Effector CD8-positive, alpha-beta T cell (primary cell): ENCODE measurements around the gene DIAPH3.

Experiments used
- DNase-seq: peaks from one replicate; lab custom pipeline; 2025; lab: John Stamatoyannopoulos, UW

DIAPH3 gene

GRCh38 chr13:60158321-60158801 is 5.4 kb downstream of the DIAPH3 start:
- DNase-seq: no peak

- no peak for DNase-seq
Measured at GRCh38 chr13:60155978-60156377, 7.8 kb downstream of the DIAPH3 start.

GRCh38 chr13:60152904-60153303 is 10.8 kb downstream of the DIAPH3 start:
- no peak for DNase-seq

- no peak for DNase-seq
Measured at GRCh38 chr13:60152114-60152513, 11.6 kb downstream of the DIAPH3 start.

- no peak for DNase-seq
Measured at GRCh38 chr13:60150538-60150937, 13.2 kb downstream of the DIAPH3 start.

GRCh38 chr13:60148918-60149317 is 14.8 kb downstream of the DIAPH3 start:
- DNase-seq: no peak

GRCh38 chr13:60147361-60147760 is 16.4 kb downstream of the DIAPH3 start:
- DNase-seq: no peak

GRCh38 chr13:60146471-60146870 is 17.3 kb downstream of the DIAPH3 start:
- no peak for DNase-seq

- DNase-seq: no peak
Measured at GRCh38 chr13:60143775-60144174, 20.0 kb downstream of the DIAPH3 start.

GRCh38 chr13:60139272-60139671 is 24.5 kb downstream of the DIAPH3 start:
- no peak for DNase-seq

GRCh38 chr13:60138674-60139073 is 25.1 kb downstream of the DIAPH3 start:
- no peak for DNase-seq

- DNase-seq: no peak
Measured at GRCh38 chr13:60137911-60138560, 25.7 kb downstream of the DIAPH3 start.

GRCh38 chr13:60135344-60135743 is 28.4 kb downstream of the DIAPH3 start:
- no peak for DNase-seq

- no peak for DNase-seq
Measured at GRCh38 chr13:60134376-60134775, 29.4 kb downstream of the DIAPH3 start.

- no peak for DNase-seq
Measured at GRCh38 chr13:60121337-60121687, 42.4 kb downstream of the DIAPH3 start.

GRCh38 chr13:60120617-60121336 is 43.0 kb downstream of the DIAPH3 start:
- DNase-seq: no peak

- no peak for DNase-seq
Measured at GRCh38 chr13:60118696-60119400, 44.9 kb downstream of the DIAPH3 start.

GRCh38 chr13:60114499-60115028 is 49.2 kb downstream of the DIAPH3 start:
- no peak for DNase-seq

- no peak for DNase-seq
Measured at GRCh38 chr13:60112771-60113170, 51.0 kb downstream of the DIAPH3 start.

GRCh38 chr13:60111691-60112090 is 52.0 kb downstream of the DIAPH3 start:
- DNase-seq: no peak

GRCh38 chr13:60109285-60109684 is 54.4 kb downstream of the DIAPH3 start:
- DNase-seq: no peak

GRCh38 chr13:60108589-60108988 is 55.1 kb downstream of the DIAPH3 start:
- DNase-seq: no peak
